Femur (tissue), 1 donor: ENCODE data around the gene SLC35E2B.
A peak's percentile ranks its signal among the peaks of the same experiment; 100 is the strongest.
"Not testable (repeated sequence)": the region's sequence is repeated elsewhere in the genome, so short reads cannot be mapped to it uniquely, and the experiment has no call there.

Source experiments
- DNase-seq: peaks from one replicate; pipeline ENCODE4 v3.0.0-alpha.2; 2017

The SLC35E2B gene

GRCh38 chr1:1692714-1693647, at the start of gene SLC35E2B:
TSS of gene SLC35E2B (minus strand) at chr1:1692795. CDS start at chr1:1676699, 16,096 bp downstream.
- peak; percentile 96 for DNase-seq

GRCh38 chr1:1741013-1741412, 48.4 kb upstream of the SLC35E2B start:
- not testable (repeated sequence) for DNase-seq

- DNase-seq = not testable (repeated sequence)
These were observed 46.3 kb upstream of the SLC35E2B start for GRCh38 chr1:1738799-1739337.

GRCh38 chr1:1737675-1738590, 45.3 kb upstream of the SLC35E2B start:
- DNase-seq = not testable (repeated sequence)

GRCh38 chr1:1732381-1732780, 39.8 kb upstream of the SLC35E2B start:
- no peak for DNase-seq

- DNase-seq = no peak
These were observed 38.3 kb upstream of the SLC35E2B start for GRCh38 chr1:1730870-1731269.

- DNase-seq = not testable (repeated sequence)
These were observed 37.6 kb upstream of the SLC35E2B start for GRCh38 chr1:1730230-1730629.

GRCh38 chr1:1729116-1729816, 36.7 kb upstream of the SLC35E2B start:
- not testable (repeated sequence) for DNase-seq

GRCh38 chr1:1728308-1729005, 35.9 kb upstream of the SLC35E2B start:
- DNase-seq = not testable (repeated sequence)

- not testable (repeated sequence) for DNase-seq
These were observed 34.6 kb upstream of the SLC35E2B start for GRCh38 chr1:1727131-1727651.

GRCh38 chr1:1726088-1726487, 33.5 kb upstream of the SLC35E2B start:
- not testable (repeated sequence) for DNase-seq

GRCh38 chr1:1724035-1724864, 31.7 kb upstream of the SLC35E2B start, which contains the start of gene CDK11A:
TSS of gene CDK11A (minus strand) at chr1:1724357. CDS start at chr1:1722818, 1,539 bp downstream.
- DNase-seq = peak; percentile 99

GRCh38 chr1:1721201-1721600, 28.6 kb upstream of the SLC35E2B start:
- DNase-seq = no peak

GRCh38 chr1:1715109-1715883, 22.7 kb upstream of the SLC35E2B start:
- DNase-seq = not testable (repeated sequence)

- not testable (repeated sequence) for DNase-seq
These were observed 15.3 kb upstream of the SLC35E2B start for GRCh38 chr1:1707897-1708296.

GRCh38 chr1:1707241-1707640, 14.6 kb upstream of the SLC35E2B start:
- DNase-seq = not testable (repeated sequence)

GRCh38 chr1:1705623-1706022, 13.0 kb upstream of the SLC35E2B start:
- DNase-seq = not testable (repeated sequence)

GRCh38 chr1:1704284-1704957, 11.8 kb upstream of the SLC35E2B start:
- peak; percentile 9 for DNase-seq

- peak; percentile 15 for DNase-seq
These were observed 11.2 kb upstream of the SLC35E2B start for GRCh38 chr1:1703796-1704195.
